CMK (cell line): ENCODE measurements around the gene DNAH8.

Source experiments
- DNase-seq: peaks from one replicate; pipeline ENCODE4 v3.0.0-alpha.2; 2010; ENCODE audit warnings: low read depth

The DNAH8 gene

DNA sequence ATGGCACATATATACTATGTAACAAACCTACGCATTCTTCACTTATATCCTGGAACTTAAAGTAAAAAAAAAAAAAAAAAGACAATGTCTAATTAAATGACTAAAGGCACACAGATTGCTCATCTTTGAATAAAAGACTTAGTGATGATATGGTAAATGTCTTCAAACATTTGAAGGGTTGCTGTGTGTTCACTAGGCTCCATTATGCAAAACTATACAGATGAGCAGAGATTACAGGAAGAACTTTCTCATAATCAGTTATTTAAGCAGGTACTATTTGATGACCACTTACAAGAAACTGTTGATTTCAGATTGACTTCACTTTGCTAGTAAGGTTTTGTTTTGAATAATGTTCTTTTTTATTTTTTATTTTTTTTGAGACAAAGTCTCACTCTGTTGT lies 34.4 kb downstream of the DNAH8 start:
- DNase-seq = no peak

DNA sequence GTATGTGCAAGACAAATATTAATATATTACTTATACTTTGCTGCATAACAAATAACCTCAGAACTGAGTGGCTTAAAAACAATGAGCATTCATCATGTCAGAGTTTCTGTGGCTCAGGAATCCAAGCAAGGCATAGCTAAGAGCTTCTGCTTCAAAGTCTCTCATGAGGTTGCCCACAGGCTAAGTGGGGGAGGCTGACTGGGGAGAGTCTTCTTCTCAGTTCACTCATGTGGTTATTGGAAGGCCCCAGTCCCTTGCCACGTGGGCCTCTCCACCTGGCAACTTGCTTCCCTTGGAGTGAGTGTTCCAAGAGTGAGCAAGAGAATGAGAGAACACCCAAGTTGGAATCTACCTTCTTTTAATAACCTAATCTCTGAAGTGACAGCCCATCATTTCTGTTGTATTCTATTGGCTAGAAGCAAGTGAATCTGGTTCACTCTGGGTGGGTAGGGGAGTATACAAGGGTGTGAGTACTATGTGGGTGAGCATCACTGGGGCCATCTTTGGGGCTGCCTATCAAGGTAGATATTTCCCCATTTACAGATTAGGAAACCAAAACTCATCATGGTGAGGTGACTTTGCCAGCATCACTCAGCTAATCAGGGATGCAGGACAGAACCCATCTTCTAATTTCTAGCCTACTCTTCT lies 36.0 kb downstream of the DNAH8 start:
- DNase-seq = no peak

DNA sequence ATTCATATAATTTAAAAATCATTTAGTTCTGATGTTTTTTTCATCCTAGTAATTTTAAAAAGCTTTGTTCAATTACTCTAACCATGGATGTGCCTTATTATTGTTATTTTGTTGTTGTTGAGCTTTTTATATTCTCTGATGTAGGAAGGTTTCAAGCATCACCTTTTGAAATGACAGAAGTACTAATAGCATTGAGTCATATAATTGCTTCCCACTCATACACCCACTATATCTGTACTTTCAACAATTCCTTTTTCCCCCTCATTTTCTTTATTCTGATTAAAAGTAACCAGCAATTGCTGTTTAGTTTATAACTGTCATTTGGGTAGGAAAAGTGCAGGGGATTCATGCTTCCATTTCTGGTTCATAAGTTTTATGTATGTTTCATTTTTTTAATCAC lies 38.6 kb downstream of the DNAH8 start:
- DNase-seq = no peak

DNA sequence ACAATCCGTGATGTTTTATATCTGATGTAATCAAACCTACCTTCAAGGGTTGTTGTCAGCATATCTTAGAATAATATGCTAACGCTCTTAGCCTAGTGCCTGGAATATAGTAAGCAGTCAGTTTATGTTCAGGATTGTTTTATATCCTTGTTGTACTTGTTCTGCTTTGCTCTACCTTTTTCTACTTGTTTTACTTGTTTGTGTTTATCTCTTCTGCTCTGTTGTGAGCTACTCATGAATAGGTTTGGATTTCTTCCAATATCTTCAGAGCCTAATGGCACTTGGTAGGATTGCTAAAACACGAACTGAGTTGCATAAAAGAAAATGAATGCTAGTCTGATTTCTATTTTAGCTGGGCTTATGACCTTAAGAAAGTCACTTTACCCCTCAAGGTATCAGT lies 40.1 kb downstream of the DNAH8 start:
- DNase-seq = no peak

GRCh38 chr6:38755874-38756273 lies 40.8 kb downstream of the DNAH8 start:
- no peak for DNase-seq

DNA sequence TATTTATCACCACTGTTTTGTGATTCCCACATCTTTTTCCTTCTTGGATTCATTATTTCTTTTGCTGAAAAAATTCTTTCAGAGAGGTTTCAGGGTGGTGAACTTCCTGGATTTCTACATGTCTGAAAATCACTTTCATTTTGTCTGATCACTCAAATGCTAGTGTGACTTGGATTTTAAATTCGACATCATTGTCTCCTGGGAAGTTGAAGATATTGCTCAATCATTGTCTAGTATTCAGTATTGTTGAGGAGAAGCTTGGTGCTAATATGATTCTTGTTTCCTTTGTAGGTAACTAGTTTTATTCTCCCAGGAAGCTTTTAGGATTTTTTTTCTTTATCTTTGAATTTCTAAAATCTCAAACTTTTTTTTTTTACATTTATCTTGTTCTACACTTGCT lies 45.0 kb downstream of the DNAH8 start:
- DNase-seq = no peak

GRCh38 chr6:38762848-38763247 lies 47.7 kb downstream of the DNAH8 start:
- DNase-seq = no peak

DNA sequence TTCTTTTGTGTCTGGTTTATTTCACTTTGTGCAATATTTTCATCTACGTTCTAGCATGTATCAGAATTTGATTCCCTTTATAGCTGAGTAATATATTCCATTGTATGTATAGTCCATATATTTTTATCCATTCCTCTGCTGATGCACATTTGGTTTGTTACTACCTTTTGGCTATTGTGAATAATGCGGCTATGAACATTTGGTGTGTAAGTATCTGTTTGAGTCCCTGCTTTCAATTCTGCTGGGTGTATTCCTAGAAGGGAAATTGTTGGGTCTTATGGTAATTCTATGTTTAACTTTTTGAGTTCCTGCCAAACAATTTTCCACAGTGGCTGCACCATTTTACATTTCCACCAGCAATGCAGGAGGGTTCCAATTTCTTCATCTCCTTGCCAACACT lies 52.4 kb downstream of the DNAH8 start:
- DNase-seq = no peak

DNA sequence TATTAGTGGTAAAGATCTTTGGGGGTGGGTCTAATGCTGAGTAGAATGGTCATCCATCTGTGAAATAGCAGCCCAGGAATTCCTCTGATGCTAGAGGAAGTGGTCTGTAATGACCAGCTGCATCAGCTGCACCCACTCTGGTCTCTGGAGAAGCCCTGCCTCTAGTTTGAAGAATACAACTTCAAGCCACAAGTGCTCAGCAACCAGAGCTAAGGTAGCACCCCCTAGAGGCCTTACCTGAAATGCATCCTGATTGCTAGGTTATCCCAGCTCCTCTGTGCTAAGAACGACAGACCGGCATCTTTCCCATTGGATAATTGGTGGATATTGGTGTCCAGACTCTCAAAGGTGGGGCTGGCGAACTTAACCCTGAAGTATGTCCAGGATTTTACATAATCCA lies 58.2 kb downstream of the DNAH8 start:
- no peak for DNase-seq

- no peak for DNase-seq
Measured at GRCh38 chr6:38774929-38775707, 60.0 kb downstream of the DNAH8 start.

GRCh38 chr6:38775870-38776269 lies 60.8 kb downstream of the DNAH8 start:
- DNase-seq = no peak

GRCh38 chr6:38776515-38776914 lies 61.4 kb downstream of the DNAH8 start:
- no peak for DNase-seq

DNA sequence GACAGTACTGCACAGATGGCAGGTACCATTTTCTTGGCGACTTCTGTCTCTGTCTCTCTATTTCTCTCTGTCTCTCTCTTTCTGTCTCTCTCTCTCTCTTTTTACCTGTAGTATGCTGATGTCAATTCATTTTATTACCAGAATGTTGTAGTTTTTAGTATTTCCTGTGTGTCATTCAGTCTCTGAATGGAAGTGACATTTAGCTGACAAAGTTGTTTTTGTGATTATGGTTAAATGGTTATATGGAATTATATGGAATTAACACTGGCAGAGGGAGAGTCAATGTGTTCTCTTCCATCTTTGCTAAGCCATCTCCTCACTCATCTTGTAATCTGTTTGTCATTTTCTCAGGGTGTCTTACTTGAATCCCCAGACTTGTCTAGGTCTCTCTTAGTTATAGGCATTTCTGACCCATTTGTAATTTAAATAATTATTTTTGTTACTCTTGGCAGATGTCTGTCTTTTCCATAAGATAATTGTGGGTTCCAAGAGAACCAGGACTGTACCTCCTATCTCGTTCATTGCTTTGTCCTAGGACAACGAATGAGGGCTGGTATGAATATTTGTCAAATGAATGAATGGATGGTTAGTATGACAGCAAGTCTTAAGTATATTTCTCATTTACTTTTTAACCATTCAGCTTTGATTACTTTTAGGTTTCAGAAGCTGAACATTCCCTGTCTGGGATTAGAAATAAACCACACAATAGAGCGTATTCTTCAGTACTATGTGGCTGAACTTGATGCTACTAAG lies 64.4 kb downstream of the DNAH8 start:
- no peak for DNase-seq

GRCh38 chr6:38782616-38783015 lies 67.5 kb downstream of the DNAH8 start:
- peak; percentile 25 for DNase-seq

GRCh38 chr6:38783443-38784228 lies 68.5 kb downstream of the DNAH8 start:
- no peak for DNase-seq

DNA sequence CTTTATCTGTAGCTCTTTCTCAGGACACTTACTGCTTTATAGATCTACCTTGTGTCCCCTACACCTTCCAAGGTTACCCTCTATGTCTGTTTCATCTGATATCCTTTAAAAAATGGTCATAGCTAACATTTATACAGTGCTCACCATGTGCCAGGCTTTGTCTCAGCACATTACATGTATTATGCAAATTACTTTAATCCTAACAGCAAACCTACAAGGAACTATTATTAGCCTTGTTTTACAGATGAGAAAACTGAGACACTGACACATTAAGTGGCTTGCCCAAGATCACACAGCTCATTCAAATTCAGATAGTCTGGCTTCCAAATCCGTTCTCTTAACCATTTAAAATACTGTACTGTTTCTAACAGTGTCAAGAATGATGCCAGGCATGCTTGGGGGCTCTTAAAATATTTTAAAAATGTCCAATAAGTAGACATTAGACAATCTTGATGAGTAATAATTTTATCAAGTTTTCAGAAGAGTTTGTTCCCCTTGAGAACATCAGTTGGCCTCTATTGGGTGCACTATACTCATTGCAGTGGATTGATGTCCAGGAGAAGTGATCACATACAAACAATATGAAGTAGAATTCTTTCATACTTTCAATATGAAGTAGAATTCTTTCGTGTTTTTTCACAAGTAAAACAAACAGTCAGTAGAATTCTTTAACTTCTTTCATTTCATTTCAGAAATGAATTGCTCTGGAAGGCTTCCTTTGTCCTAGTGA lies 69.6 kb downstream of the DNAH8 start:
- DNase-seq = no peak

- no peak for DNase-seq
Measured at GRCh38 chr6:38786486-38786885, 71.4 kb downstream of the DNAH8 start.

DNA sequence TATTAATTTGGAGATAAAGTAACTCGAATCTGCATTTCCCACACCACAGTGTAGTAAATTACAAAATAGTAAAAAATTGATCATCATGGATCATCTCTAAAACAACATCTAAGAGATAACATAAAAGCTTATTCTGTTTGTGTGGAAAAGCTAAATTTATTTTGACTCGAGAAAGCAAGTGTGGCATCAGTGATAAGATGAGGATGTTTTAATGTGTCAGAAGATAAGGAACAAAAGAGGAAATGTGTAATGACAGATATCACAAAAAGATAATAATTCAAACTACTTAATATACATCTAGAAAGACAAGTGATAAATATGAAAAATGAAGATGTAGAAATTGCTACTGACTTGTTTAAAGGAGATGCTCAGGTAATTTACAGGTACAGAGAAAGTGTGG lies 74.1 kb downstream of the DNAH8 start:
- DNase-seq = peak; percentile 36

- no peak for DNase-seq
Measured at GRCh38 chr6:38792356-38792755, 77.2 kb downstream of the DNAH8 start.

DNA sequence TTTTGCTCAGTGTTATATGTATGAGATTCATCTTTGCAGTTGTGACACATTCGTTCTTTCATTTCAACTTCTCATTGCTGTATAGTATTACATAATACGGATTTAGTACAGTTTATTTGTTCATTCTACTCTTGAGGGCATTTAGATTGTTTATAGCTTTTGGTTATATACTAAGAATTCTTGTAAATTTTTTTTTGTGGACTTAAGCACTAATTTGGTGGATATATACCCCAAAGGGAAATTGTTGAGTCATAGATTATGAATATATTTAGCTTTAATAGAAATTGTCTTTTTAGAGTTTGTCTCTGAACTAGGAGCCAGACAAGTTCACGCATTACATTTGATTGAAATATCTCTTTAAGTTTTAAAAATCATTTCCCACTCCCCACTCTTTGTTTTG lies 79.6 kb downstream of the DNAH8 start:
- DNase-seq = no peak

DNA sequence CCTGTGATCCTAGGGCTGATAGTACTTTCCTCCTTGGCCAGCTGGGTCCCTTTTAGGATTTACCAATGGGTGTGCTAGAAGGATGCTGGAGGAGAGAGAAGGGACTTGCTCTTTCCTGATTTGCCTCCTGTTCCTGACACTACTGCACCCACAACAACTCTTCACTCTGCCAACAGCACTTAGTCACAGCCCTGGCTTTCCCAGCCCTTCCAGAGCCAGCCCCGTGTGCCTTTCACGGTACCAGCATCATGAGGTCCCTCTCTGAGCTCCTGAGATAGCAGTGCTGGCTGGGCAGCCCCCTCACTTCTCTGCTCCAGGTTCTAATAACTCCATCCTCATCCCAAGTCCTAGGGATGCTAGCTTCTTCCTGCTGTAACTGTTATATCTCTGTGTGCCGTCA lies 80.9 kb downstream of the DNAH8 start:
- no peak for DNase-seq

DNA sequence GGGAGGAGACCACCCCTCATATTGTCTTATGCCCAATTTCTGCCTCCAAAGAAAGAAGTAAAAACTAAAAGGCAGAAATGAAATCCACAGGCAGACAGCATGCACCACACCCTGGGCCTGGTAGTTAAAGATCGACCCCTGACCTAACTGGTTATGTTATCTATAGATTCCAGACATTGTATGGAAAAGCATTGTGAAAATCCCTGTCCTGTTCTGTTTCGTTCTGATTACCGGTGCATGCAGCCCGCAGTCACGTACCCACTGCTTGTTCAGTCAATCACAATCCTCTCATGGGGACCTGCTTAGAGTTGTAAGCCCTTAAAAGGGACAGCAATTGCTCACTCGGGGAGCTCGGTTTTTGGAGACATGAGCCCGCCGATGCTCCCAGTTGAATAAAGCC lies 81.3 kb downstream of the DNAH8 start:
- peak; percentile 58 for DNase-seq
